ENCODE measurements around the gene CPED1. TPM values are rescaled to one million over a fixed set of nuclear protein-coding genes. Genes with fewer than 3 reads are reported as not detected.

CPED1 gene
- total RNA-seq, 1 experiment from 2014 or later, result 0.13 TPM

GRCh38 chr7:121126201-121126600 is 137.7 kb downstream of the CPED1 start:
- WGBS (ENCODE audit: extremely low coverage, insufficient read length, low lambda C conversion rate), result no CpG with 5 or more reads among the region's 1 CpG
- Histone ChIP-seq H2AFZ (ENCODE audit: low read length) (no peak overlapping the region), H3K56ac (ENCODE audit: insufficient read length, low read depth, low read length) (no peak overlapping the region), H4K8ac (replicated peaks; ENCODE audit: insufficient read length, low read depth, low read length) (no peak overlapping the region), H3K27me3 (ENCODE audit: insufficient read depth, low read length) (no peaks in the 10 kb centered on the region), H3K4me2 (ENCODE audit: insufficient read depth, insufficient read length, low read length) (no peak overlapping the region), H3K14ac (ENCODE audit: insufficient read depth, low read length) (no peak overlapping the region), H3K9me3 (ENCODE audit: control insufficient read depth, low read depth, low read length) (no peaks in the 10 kb centered on the region), H2BK5ac (ENCODE audit: insufficient read length, low read length) (no peak overlapping the region), H2BK12ac (ENCODE audit: insufficient read length, low read depth, low read length) (no peak overlapping the region), H2BK15ac (ENCODE audit: low read depth, low read length) (no peak overlapping the region), H3K23me2 (ENCODE audit: insufficient read length, low read depth, low read length, poor library complexity, severe bottlenecking) (no peaks in the 10 kb centered on the region), H3K18ac (ENCODE audit: insufficient read length, low read depth, low read length) (no peak overlapping the region), H3K9ac (ENCODE audit: extremely low read depth, insufficient read length, low read length) (no peak overlapping the region), H3K23ac (ENCODE audit: insufficient read length, low read depth, low read length) (no peak overlapping the region), H2AK5ac (ENCODE audit: insufficient read length, low read length) (no peak overlapping the region), H4K91ac (ENCODE audit: insufficient read length, low read depth, low read length) (no peak overlapping the region), H2BK20ac (ENCODE audit: low read depth, low read length, poor library complexity, severe bottlenecking) (no peak overlapping the region), H3T11ph (ENCODE audit: low read length) (no peak overlapping the region), H3K4me1 (ENCODE audit: insufficient read depth, low read length) (no peaks in the 10 kb centered on the region), H3K27ac (ENCODE audit: insufficient read length, low read depth, low read length) (no peak overlapping the region), H3K4ac (ENCODE audit: low read depth, low read length) (no peak overlapping the region), H4K20me1 (ENCODE audit: control insufficient read depth, insufficient read depth, insufficient read length) (no peaks in the 10 kb centered on the region), H4K5ac (ENCODE audit: insufficient read length, low read depth, low read length) (no peak overlapping the region), H3K79me2 (ENCODE audit: insufficient read depth, low read length) (no peaks in the 10 kb centered on the region), H3K79me1 (ENCODE audit: insufficient read depth, low read depth, low read length, poor library complexity, severe bottlenecking) (no peaks in the 10 kb centered on the region), H2BK120ac (ENCODE audit: low read depth, low read length, poor library complexity, severe bottlenecking) (no peak overlapping the region)
- Mint-ChIP-seq H3K4me1 (peaks cover 2% of the 10 kb centered on the region in 2 experiments; a peak in 2 of 4 replicates), H3K27me3 (ENCODE audit: low read depth) (no peaks in the 10 kb centered on the region), H3K36me3 (ENCODE audit: insufficient read depth in 1 of 3, low read depth in 3 of 3) (no peaks in the 10 kb centered on the region), H3K27ac (no peak overlapping the region), H3K9me3 (no peaks in the 10 kb centered on the region), H3K4me3 (no peak overlapping the region)
- no peak for DNase-seq
- no peak for TF ChIP-seq CTCF (conservative IDR thresholded peaks at IDR 0.05)

Data from H9 (cell line).